ENCODE results near the gene ACTR10.

ACTR10 gene

GRCh38 chr14:58199726-58200479 lies at the start of gene ACTR10:
ACTR10 (plus strand) TSS chr14:58200149; CDS start chr14:58200218, 69 bp downstream.
- DNase-seq = peak; percentile 93

GRCh38 chr14:58150243-58150805 lies 49.6 kb upstream of the ACTR10 start:
- DNase-seq = no peak

- DNase-seq = peak; percentile 53
Measured at GRCh38 chr14:58151133-58152013, 48.6 kb upstream of the ACTR10 start.

GRCh38 chr14:58152014-58152857 lies 47.7 kb upstream of the ACTR10 start, which contains the start of gene ARMH4:
ARMH4 (minus strand) TSS chr14:58152213; CDS start chr14:58139358, 12,855 bp downstream.
- DNase-seq = peak; percentile 86

- no peak for DNase-seq
Measured at GRCh38 chr14:58160561-58160960, 39.4 kb upstream of the ACTR10 start.

- peak; percentile 69 for DNase-seq
Measured at GRCh38 chr14:58166005-58166983, 33.7 kb upstream of the ACTR10 start.

- DNase-seq = no peak
Measured at GRCh38 chr14:58167057-58167456, 32.9 kb upstream of the ACTR10 start.

GRCh38 chr14:58167891-58168290 lies 32.1 kb upstream of the ACTR10 start:
- DNase-seq = no peak

GRCh38 chr14:58171090-58171489 lies 28.9 kb upstream of the ACTR10 start:
- DNase-seq = peak; percentile 93

GRCh38 chr14:58177125-58177524 lies 22.8 kb upstream of the ACTR10 start:
- DNase-seq = peak; percentile 13

- DNase-seq = no peak
Measured at GRCh38 chr14:58189176-58189575, 10.8 kb upstream of the ACTR10 start.

- DNase-seq = no peak
Measured at GRCh38 chr14:58191763-58192601, 8.0 kb upstream of the ACTR10 start.

GRCh38 chr14:58193542-58193941 lies 6.4 kb upstream of the ACTR10 start:
- no peak for DNase-seq

GRCh38 chr14:58196198-58196597 lies 3.8 kb upstream of the ACTR10 start:
- DNase-seq = no peak

- DNase-seq = no peak
Measured at GRCh38 chr14:58198086-58198485, 1.9 kb upstream of the ACTR10 start.

GRCh38 chr14:58200480-58200841 lies 512 bp downstream of the ACTR10 start:
- peak; percentile 20 for DNase-seq

- no peak for DNase-seq
Measured at GRCh38 chr14:58200846-58201245, 897 bp downstream of the ACTR10 start.

- no peak for DNase-seq
Measured at GRCh38 chr14:58213176-58213575, 13.2 kb downstream of the ACTR10 start.

- DNase-seq = no peak
Measured at GRCh38 chr14:58215191-58215914, 15.4 kb downstream of the ACTR10 start.

GRCh38 chr14:58216544-58216943 lies 16.6 kb downstream of the ACTR10 start:
- DNase-seq = no peak

All from NCI-H1105 treated with DMSO at 0.1 percent for 48 hours (cell line).